ENCODE results near the gene VTI1A. TPM values are rescaled to one million over a fixed set of nuclear protein-coding genes. Genes with fewer than 3 reads are reported as not detected.

The VTI1A gene
- total and polyA plus RNA-seq, 4 donors, result 5.5 to 26.9 (median 13.1) TPM

DNA sequence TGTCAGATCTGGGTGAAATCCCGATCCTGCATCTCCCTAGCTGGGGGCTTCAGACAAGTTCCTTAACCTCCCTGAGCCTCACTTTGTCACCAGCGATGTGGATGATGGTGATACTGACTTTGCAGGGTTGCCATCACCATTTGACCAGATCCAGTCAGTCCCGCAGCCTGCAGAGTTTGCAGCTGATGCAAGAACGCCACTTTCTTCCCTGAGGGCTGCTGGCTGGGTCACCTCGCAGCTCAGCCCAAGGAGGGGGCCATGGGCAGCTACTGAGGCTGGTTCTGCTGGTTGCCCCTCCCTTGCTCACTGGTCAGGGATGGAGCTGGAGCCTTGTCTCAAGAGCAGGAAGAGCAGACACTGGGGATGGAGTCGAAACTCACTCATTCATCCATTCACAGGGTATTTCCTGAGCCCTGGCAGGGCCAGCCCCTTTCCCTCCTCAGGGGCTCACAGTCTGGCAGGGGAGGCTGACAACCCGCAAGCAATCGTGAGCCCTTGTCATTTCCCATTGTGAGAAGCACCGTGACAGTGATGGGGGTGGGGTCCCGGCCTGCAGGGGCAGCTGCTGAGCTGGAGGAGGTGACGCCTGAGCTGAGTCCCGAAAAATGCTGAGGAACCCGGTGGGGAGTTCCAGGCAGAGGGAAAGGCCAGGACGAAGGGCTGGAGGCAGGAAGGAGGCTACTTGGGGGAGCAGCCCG lies 391.9 kb downstream of the VTI1A start:
- TF ChIP-seq, protein P1, sequence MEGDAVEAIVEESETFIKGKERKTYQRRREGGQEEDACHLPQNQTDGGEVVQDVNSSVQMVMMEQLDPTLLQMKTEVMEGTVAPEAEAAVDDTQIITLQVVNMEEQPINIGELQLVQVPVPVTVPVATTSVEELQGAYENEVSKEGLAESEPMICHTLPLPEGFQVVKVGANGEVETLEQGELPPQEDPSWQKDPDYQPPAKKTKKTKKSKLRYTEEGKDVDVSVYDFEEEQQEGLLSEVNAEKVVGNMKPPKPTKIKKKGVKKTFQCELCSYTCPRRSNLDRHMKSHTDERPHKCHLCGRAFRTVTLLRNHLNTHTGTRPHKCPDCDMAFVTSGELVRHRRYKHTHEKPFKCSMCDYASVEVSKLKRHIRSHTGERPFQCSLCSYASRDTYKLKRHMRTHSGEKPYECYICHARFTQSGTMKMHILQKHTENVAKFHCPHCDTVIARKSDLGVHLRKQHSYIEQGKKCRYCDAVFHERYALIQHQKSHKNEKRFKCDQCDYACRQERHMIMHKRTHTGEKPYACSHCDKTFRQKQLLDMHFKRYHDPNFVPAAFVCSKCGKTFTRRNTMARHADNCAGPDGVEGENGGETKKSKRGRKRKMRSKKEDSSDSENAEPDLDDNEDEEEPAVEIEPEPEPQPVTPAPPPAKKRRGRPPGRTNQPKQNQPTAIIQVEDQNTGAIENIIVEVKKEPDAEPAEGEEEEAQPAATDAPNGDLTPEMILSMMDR (IDR thresholded peaks at IDR 0.05; ENCODE audit: low read depth, low read length, missing input control), result no peak
- TF ChIP-seq ZBTB33 (IDR thresholded peaks at IDR 0.05) (no peak), EGR1 (IDR thresholded peaks at IDR 0.05; ENCODE audit: low read depth in 2 of 2) (no peak), FOXA2 (IDR thresholded peaks at IDR 0.05) (no peak), HNF4A (conservative IDR thresholded peaks at IDR 0.05) (no peak), MAX (IDR thresholded peaks at IDR 0.05) (no peak), HNF4G (IDR thresholded peaks at IDR 0.05) (no peak), NR2F2 (IDR thresholded peaks at IDR 0.05) (no peak), JUND (IDR thresholded peaks at IDR 0.05) (no peak), RXRA (IDR thresholded peaks at IDR 0.05) (no peak), RAD21 (IDR thresholded peaks at IDR 0.05) (no peak), GABPA (IDR thresholded peaks at IDR 0.05 in 1 of 2, conservative IDR thresholded peaks at IDR 0.05 in 1 of 2) (no peak), YY1 (IDR thresholded peaks at IDR 0.05) (no peak)
- TF ChIP-seq, protein P2, sequence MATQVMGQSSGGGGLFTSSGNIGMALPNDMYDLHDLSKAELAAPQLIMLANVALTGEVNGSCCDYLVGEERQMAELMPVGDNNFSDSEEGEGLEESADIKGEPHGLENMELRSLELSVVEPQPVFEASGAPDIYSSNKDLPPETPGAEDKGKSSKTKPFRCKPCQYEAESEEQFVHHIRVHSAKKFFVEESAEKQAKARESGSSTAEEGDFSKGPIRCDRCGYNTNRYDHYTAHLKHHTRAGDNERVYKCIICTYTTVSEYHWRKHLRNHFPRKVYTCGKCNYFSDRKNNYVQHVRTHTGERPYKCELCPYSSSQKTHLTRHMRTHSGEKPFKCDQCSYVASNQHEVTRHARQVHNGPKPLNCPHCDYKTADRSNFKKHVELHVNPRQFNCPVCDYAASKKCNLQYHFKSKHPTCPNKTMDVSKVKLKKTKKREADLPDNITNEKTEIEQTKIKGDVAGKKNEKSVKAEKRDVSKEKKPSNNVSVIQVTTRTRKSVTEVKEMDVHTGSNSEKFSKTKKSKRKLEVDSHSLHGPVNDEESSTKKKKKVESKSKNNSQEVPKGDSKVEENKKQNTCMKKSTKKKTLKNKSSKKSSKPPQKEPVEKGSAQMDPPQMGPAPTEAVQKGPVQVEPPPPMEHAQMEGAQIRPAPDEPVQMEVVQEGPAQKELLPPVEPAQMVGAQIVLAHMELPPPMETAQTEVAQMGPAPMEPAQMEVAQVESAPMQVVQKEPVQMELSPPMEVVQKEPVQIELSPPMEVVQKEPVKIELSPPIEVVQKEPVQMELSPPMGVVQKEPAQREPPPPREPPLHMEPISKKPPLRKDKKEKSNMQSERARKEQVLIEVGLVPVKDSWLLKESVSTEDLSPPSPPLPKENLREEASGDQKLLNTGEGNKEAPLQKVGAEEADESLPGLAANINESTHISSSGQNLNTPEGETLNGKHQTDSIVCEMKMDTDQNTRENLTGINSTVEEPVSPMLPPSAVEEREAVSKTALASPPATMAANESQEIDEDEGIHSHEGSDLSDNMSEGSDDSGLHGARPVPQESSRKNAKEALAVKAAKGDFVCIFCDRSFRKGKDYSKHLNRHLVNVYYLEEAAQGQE (IDR thresholded peaks at IDR 0.05), result no peak
- no peaks in the 10 kb centered on the region for H3K36me3 ChIP-seq (ENCODE audit: control insufficient read depth in 4 of 4, insufficient read depth in 3 of 4, low read depth in 1 of 4, low read length in 3 of 4)
- H3K27ac ChIP-seq (ENCODE audit: low read depth in 1 of 2, low read length in 2 of 2), result peak overlapping the region; percentile 71 to 80
- DNase-seq (ENCODE audit: low spot score), result no peak
- no peaks in the 10 kb centered on the region for H3K27me3 ChIP-seq (ENCODE audit: control insufficient read depth in 4 of 4, insufficient read depth in 4 of 4, low read length in 3 of 4)
- H3K4me3 ChIP-seq (ENCODE audit: low read depth in 1 of 3, low read length in 3 of 3), result no peak overlapping the region
- peaks cover 11 to 62% (median 47%) of the 10 kb centered on the region in 4 donors for H3K4me1 ChIP-seq (ENCODE audit: control insufficient read depth in 4 of 4, insufficient read depth in 4 of 4, low read length in 3 of 4)
- 91% methylated on average over 15 of the region's 15 CpGs for WGBS
- no peaks in the 10 kb centered on the region for H3K9me3 ChIP-seq (ENCODE audit: control insufficient read depth in 4 of 4, low read length in 3 of 4)
- no peak overlapping the region for H3K9ac ChIP-seq (ENCODE audit: low read depth in 1 of 2, low read length in 2 of 2)

Measured in liver (tissue), 9 donors.